Breast epithelium (tissue), 3 donors: ENCODE results near the gene RBMXL2.

ENCODE experiments used
- CTCF ChIP-seq, 3 donors: fragments of 450-650 bp; IDR thresholded peaks; one replicate each; pipeline ENCODE4 v1.5.1; 2016 to 2017; ENCODE audit warnings: antibody characterized with exemption in 3 of 3, mild to moderate bottlenecking in 3 of 3, moderate library complexity in 3 of 3
- POLR2A ChIP-seq: fragments of 450-650 bp; IDR thresholded peaks from one replicate; pipeline ENCODE4 v1.6.1; 2016; ENCODE audit warnings: antibody characterized with exemption, mild to moderate bottlenecking, moderate library complexity
- POLR2AphosphoS5 ChIP-seq, 3 donors: sonication (generic); formaldehyde crosslinking; IDR thresholded peaks; one replicate each; pipeline ENCODE4 v1.6.1; 2017; ENCODE audit warnings: antibody characterized with exemption in 3 of 3

GRCh38 chr11:7060868-7061267, 27.9 kb upstream of the RBMXL2 start:
- TF ChIP-seq POLR2AphosphoS5 (IDR thresholded peaks at IDR 0.05) (no peak), POLR2A (no peak), CTCF (IDR thresholded peaks at IDR 0.05) (no peak)
